Mesendoderm (in vitro differentiated cells): ENCODE data around the gene POLG2.
"Not testable (repeated sequence)": the region's sequence is repeated elsewhere in the genome, so short reads cannot be mapped to it uniquely, and the experiment has no call there.

Experiments used
- DNase-seq: peaks from one replicate; pipeline ENCODE4 v3.0.0; 2013
- H2AK5ac ChIP-seq: 2 replicates; pipeline ENCODE4 v1.6.1; 2013; ENCODE audit warnings: low read length, inconsistent platforms
- H2BK120ac ChIP-seq: 2 replicates; pipeline ENCODE4 v1.6.1; 2013; ENCODE audit warnings: low read depth, mild to moderate bottlenecking, low read length, moderate library complexity, mixed read lengths
- H2BK15ac ChIP-seq: replicated peaks from 2 replicates; pipeline ENCODE4 v1.6.1; 2013; ENCODE audit warnings: low read depth, mild to moderate bottlenecking, moderate library complexity
- H2BK5ac ChIP-seq: 2 replicates; pipeline ENCODE4 v1.6.1; 2013; ENCODE audit warnings: low read length, inconsistent platforms
- H3K18ac ChIP-seq: 2 replicates; pipeline ENCODE4 v1.6.1; 2013; ENCODE audit warnings: mild to moderate bottlenecking, low read length, mixed read lengths
- H3K23ac ChIP-seq: one replicate; pipeline ENCODE4 v1.6.1; 2013; ENCODE audit warnings: low read length
- H3K27ac ChIP-seq: 2 replicates; pipeline ENCODE4 v1.5.1; 2013; ENCODE audit warnings: low read depth, mild to moderate bottlenecking, inconsistent platforms, low read length, moderate library complexity
- H3K27me3 ChIP-seq: 2 replicates; pipeline ENCODE4 v1.6.1; 2013; ENCODE audit warnings: low read length, control low read depth, mild to moderate bottlenecking, inconsistent platforms; ENCODE audit not compliant: insufficient read depth, poor library complexity
- H3K36me3 ChIP-seq: 2 replicates; pipeline ENCODE4 v1.6.1; 2013; ENCODE audit warnings: low read length, inconsistent platforms; ENCODE audit not compliant: control insufficient read depth, insufficient read depth
- H3K4ac ChIP-seq: one replicate; pipeline ENCODE4 v1.6.1; 2013; ENCODE audit warnings: low read depth, mild to moderate bottlenecking, low read length, moderate library complexity
- H3K4me1 ChIP-seq: 2 replicates; pipeline ENCODE4 v1.6.1; 2013; ENCODE audit warnings: low read depth, low read length, inconsistent platforms; ENCODE audit not compliant: control insufficient read depth
- H3K4me2 ChIP-seq: 2 replicates; pipeline ENCODE4 v1.6.1; 2013; ENCODE audit warnings: low read length
- H3K4me3 ChIP-seq: 2 replicates; pipeline ENCODE4 v1.5.1; 2013; ENCODE audit warnings: mild to moderate bottlenecking, low read length
- H3K56ac ChIP-seq: one replicate; pipeline ENCODE4 v1.6.1; 2013; ENCODE audit warnings: low read length
- H3K79me1 ChIP-seq: 2 replicates; pipeline ENCODE4 v1.6.1; 2013; ENCODE audit warnings: low read length, inconsistent platforms
- H3K79me2 ChIP-seq: 2 replicates; pipeline ENCODE4 v1.6.1; 2013; ENCODE audit warnings: mild to moderate bottlenecking, low read length; ENCODE audit not compliant: control insufficient read depth, insufficient read depth
- H3K9ac ChIP-seq: 2 replicates; pipeline ENCODE4 v1.6.1; 2013; ENCODE audit warnings: low read length, inconsistent platforms
- H4K5ac ChIP-seq: one replicate; pipeline ENCODE4 v1.6.1; 2013; ENCODE audit warnings: low read length
- H4K8ac ChIP-seq: one replicate; pipeline ENCODE4 v1.6.1; 2013; ENCODE audit warnings: low read depth, mild to moderate bottlenecking, control low read depth, low read length, moderate library complexity
- WGBS: extraction: QIAGEN DNeasy Blood & Tissue Kit; methylation state at CpG from one replicate; pipeline ENCODE4 v1.1.7; 2013; ENCODE audit warnings: low lambda C conversion rate, missing lambda C conversion rate; ENCODE audit not compliant: insufficient coverage; ENCODE audit errors: extremely low coverage; 5-methylcytosine and 5-hydroxymethylcytosine counted together

The POLG2 gene

GRCh38 chr17:64459818-64460217 lies 37.0 kb downstream of the POLG2 start:
- not testable (repeated sequence) for H2BK15ac ChIP-seq, H3K27ac ChIP-seq, H3K79me2 ChIP-seq, H4K8ac ChIP-seq, H3K23ac ChIP-seq, H2BK5ac ChIP-seq, H2BK120ac ChIP-seq, H3K56ac ChIP-seq, H3K4ac ChIP-seq, H3K9ac ChIP-seq, H3K18ac ChIP-seq, H3K79me1 ChIP-seq, H2AK5ac ChIP-seq, H4K5ac ChIP-seq, DNase-seq, H3K4me1 ChIP-seq, H3K4me2 ChIP-seq, H3K27me3 ChIP-seq, H3K4me3 ChIP-seq, H3K36me3 ChIP-seq
- WGBS: no CpG with 5 or more reads among the region's 7 CpGs

DNA sequence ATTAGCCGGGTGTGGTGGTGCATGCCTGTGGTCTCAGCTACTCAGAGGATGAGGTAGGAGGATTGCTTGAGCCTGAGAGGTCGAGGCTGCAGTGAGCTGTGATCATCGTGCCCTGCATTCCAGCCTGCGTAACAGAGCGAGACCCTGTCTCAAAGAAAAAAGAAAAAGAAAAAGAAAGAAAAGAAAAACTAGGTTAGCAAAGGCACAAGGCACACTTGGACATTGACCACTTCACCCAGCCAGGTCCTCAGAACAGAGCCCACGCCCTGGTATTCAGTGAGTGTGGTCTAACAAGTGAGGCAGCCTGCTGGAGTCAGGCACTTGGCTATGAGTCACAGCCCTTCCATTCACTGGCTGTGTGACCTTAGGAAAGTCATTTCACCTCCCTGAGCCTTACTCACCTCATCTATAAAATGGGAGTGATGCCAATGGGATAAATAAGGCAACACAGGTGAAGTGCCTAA lies 37.5 kb downstream of the POLG2 start:
- H3K23ac ChIP-seq: no peak overlapping the region
- no peak overlapping the region for H3K27ac ChIP-seq
- H3K4ac ChIP-seq: no peak overlapping the region
- H4K5ac ChIP-seq: no peak overlapping the region
- H3K56ac ChIP-seq: no peak overlapping the region
- no peak overlapping the region for H2BK5ac ChIP-seq
- no peak overlapping the region for H2BK15ac ChIP-seq
- H4K8ac ChIP-seq: no peak overlapping the region
- no peak overlapping the region for H2BK120ac ChIP-seq
- no peaks in the 10 kb centered on the region for H3K4me1 ChIP-seq
- H3K4me3 ChIP-seq: no peak overlapping the region
- H3K36me3 ChIP-seq: no peaks in the 10 kb centered on the region
- no peak overlapping the region for H2AK5ac ChIP-seq
- no peak overlapping the region for H3K18ac ChIP-seq
- H3K79me2 ChIP-seq: no peaks in the 10 kb centered on the region
- H3K79me1 ChIP-seq: no peaks in the 10 kb centered on the region
- no peaks in the 10 kb centered on the region for H3K27me3 ChIP-seq
- WGBS: no CpG with 5 or more reads among the region's 6 CpGs
- no peak for DNase-seq
- H3K9ac ChIP-seq: no peak overlapping the region
- no peak overlapping the region for H3K4me2 ChIP-seq

- no peak overlapping the region for H2AK5ac ChIP-seq
- no peaks in the 10 kb centered on the region for H3K4me1 ChIP-seq
- H3K18ac ChIP-seq: no peak overlapping the region
- H3K4me3 ChIP-seq: no peak overlapping the region
- H3K27ac ChIP-seq: no peak overlapping the region
- no peaks in the 10 kb centered on the region for H3K79me2 ChIP-seq
- no peak for DNase-seq
- H3K36me3 ChIP-seq: no peaks in the 10 kb centered on the region
- no peak overlapping the region for H3K9ac ChIP-seq
- H3K27me3 ChIP-seq: no peaks in the 10 kb centered on the region
- no peak overlapping the region for H3K23ac ChIP-seq
- H2BK120ac ChIP-seq: no peak overlapping the region
- no CpG with 5 or more reads among the region's 8 CpGs for WGBS
- no peaks in the 10 kb centered on the region for H3K79me1 ChIP-seq
- no peak overlapping the region for H2BK5ac ChIP-seq
- no peak overlapping the region for H2BK15ac ChIP-seq
- H4K5ac ChIP-seq: no peak overlapping the region
- H3K4ac ChIP-seq: no peak overlapping the region
- no peak overlapping the region for H4K8ac ChIP-seq
- no peak overlapping the region for H3K56ac ChIP-seq
- no peak overlapping the region for H3K4me2 ChIP-seq
These were observed 38.1 kb downstream of the POLG2 start for GRCh38 chr17:64458756-64459155.

DNA sequence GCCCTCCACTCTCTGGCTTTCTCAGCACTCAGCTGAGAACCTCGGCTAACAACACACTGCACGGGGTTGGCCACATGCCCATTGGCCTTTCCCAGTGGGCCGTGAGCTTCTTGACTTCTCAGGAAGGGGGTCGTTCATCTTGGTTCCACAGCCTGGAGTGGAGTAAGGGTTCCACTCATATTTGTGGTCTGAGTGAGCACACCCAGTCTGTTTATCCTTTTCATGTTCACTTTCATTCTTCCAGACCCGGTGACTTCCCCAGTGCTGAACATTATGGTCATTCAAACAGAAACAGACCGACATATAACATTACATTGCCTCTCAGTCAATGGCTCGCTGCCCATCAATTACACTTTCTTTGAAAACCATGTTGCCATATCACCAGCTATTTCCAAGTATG lies 39.7 kb downstream of the POLG2 start:
- no CpG with 5 or more reads among the region's 7 CpGs for WGBS
- no peaks in the 10 kb centered on the region for H3K4me1 ChIP-seq

GRCh38 chr17:64455993-64456885 lies 40.6 kb downstream of the POLG2 start:
- H3K4ac ChIP-seq: no peak overlapping the region
- H2BK5ac ChIP-seq: no peak overlapping the region
- no CpG with 5 or more reads among the region's 8 CpGs for WGBS
- no peak for DNase-seq
- H2AK5ac ChIP-seq: no peak overlapping the region
- no peak overlapping the region for H3K18ac ChIP-seq
- no peaks in the 10 kb centered on the region for H3K79me1 ChIP-seq
- no peaks in the 10 kb centered on the region for H3K27me3 ChIP-seq
- no peak overlapping the region for H3K27ac ChIP-seq
- no peak overlapping the region for H2BK120ac ChIP-seq
- no peaks in the 10 kb centered on the region for H3K79me2 ChIP-seq
- H4K5ac ChIP-seq: no peak overlapping the region
- H3K36me3 ChIP-seq: no peaks in the 10 kb centered on the region
- no peak overlapping the region for H2BK15ac ChIP-seq
- no peaks in the 10 kb centered on the region for H3K4me1 ChIP-seq
- no peak overlapping the region for H3K4me3 ChIP-seq
- H3K23ac ChIP-seq: no peak overlapping the region
- H4K8ac ChIP-seq: no peak overlapping the region
- H3K56ac ChIP-seq: no peak overlapping the region
- H3K4me2 ChIP-seq: no peak overlapping the region
- H3K9ac ChIP-seq: no peak overlapping the region

More for the DNA sequence above, 39.7 kb downstream of the POLG2 start:
- Histone ChIP-seq H3K23ac (no peak overlapping the region), H3K9ac (no peak overlapping the region), H4K8ac (no peak overlapping the region), H3K4me2 (no peak overlapping the region), H3K79me1 (no peaks in the 10 kb centered on the region), H2BK5ac (no peak overlapping the region), H3K79me2 (no peaks in the 10 kb centered on the region), H3K27ac (no peak overlapping the region), H3K4ac (no peak overlapping the region), H2AK5ac (no peak overlapping the region), H4K5ac (no peak overlapping the region), H2BK120ac (no peak overlapping the region), H3K36me3 (no peaks in the 10 kb centered on the region), H3K27me3 (no peaks in the 10 kb centered on the region), H3K18ac (no peak overlapping the region), H3K4me3 (no peak overlapping the region), H2BK15ac (no peak overlapping the region), H3K56ac (no peak overlapping the region)
- DNase-seq: no peak
